RKO (cell line): ENCODE data around the gene MAP4K2.

Experiments used
- DNase-seq: peaks from one replicate; pipeline ENCODE4 v3.0.0-alpha.2; 2016; ENCODE audit warnings: low spot score

The MAP4K2 gene

GRCh38 chr11:64810891-64811272 lies 7.9 kb upstream of the MAP4K2 start:
- no peak for DNase-seq

- DNase-seq: peak; percentile 96
Observed at GRCh38 chr11:64810271-64810890, 7.4 kb upstream of the MAP4K2 start, which contains the start of gene MEN1. Gene MEN1 (minus strand): TSS chr11:64810551. CDS start chr11:64810109, 442 bp downstream.

DNA sequence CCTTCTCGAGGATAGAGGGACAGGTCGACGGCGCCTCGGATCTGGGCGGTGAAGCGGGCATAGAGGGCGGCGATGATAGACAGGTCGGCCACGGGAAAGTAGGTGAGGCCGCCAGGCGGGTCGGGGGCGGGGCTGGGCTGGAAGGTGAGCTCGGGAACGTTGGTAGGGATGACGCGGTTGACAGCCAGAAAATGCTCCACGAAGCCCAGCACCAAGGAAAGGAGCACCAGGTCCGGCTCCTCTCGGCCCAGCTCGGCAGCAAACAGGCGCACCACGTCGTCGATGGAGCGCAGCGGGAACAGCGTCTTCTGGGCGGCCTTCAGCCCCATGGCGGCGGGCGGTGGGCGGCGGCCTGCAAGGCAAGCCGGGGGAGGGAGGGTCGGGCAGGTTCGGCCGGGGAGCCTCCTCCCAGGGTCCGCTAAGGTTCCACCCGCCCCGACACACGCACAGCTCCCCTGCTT lies 6.8 kb upstream of the MAP4K2 start:
- DNase-seq: no peak

DNA sequence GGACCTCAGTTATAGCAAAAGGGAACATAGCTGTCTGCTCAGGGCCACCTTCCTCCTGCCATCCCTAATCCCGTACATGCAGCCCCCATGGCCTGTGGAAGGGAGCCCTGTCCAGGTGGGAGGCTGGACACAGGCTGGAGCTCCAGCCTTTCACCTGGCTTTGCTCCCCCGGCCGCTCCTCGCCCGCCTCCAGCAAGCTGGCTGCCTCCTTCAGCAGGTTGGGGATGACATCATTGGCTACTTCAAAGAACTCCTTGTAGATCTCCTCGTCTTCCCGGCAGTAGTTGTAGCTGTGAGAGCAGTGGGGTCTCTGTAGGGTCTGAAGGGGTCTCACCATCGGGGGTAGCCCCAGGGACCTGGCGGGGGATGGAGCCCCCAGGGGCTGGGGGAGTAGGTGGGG lies 2.5 kb upstream of the MAP4K2 start:
- no peak for DNase-seq

GRCh38 chr11:64804346-64805210 lies 1.6 kb upstream of the MAP4K2 start:
- peak; percentile 46 for DNase-seq

DNA sequence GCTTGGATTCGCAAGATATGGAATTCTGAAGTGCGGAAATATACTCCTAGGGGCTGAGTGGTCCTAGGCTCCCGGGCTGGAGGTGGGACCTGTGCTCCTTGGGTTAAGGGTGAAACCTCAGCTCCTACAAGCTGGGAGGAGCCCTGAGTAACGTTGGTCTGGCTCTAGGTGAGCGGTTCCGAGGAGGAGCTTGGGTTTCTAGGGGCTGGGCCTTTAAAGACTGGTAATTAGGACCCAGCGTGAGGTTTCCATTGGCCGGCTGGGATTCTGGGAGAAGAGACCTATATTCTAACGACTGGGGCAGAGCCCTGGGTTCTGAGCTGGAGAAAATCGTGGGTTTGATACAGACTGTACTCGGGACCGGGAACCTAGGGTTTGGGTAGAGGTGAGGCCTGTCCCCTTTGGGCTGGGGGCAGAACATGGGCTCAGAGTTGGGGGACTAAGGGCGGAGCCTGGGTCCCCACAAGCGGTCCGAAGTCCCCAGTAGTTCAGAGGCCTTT lies 882 bp upstream of the MAP4K2 start:
- no peak for DNase-seq

GRCh38 chr11:64802370-64803157 lies 450 bp downstream of the MAP4K2 start:
- DNase-seq: peak; percentile 18

DNA sequence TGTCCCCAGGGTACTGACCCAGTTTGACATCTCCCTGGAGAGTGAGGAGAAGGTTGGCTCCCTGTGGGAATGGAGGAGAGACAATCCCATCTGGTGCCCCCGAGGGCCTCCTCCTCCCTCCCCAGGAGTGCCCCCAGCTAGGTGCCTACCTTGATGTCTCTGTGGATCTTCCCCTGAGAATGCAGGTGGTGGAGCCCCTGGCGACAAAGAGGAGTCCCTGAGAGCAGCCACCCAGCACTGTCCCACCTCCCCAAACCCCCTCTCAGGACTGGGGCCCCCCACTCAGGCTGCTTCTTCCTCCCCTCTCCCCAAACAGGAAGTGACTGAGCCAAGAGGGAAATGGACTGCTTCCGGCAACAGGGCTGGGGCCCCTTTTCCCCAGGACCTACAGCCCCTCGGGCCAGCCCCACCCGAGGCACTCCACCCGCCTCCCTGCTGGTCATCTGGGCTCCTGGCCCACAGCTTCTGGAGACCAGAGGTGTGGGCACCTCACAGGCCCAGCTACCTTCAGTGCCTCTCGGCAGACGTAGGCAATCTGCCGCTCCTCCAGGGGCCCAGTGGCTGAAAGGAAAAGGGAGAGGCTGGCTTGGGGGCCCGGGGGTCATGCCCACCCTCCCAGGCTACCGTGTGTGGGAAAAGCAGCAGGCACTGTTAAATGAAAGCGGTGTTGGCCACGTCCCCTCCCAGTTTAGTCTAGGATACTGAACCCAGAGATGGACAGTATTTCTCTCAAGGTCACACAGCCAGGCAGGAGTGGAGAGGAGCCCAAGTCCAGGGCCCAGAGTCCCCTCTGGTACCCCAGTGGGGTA lies 1.2 kb downstream of the MAP4K2 start:
- no peak for DNase-seq

- no peak for DNase-seq
Observed at GRCh38 chr11:64801158-64801464, 1.9 kb downstream of the MAP4K2 start.

- no peak for DNase-seq
Observed at GRCh38 chr11:64800303-64801157, 2.5 kb downstream of the MAP4K2 start.

DNA sequence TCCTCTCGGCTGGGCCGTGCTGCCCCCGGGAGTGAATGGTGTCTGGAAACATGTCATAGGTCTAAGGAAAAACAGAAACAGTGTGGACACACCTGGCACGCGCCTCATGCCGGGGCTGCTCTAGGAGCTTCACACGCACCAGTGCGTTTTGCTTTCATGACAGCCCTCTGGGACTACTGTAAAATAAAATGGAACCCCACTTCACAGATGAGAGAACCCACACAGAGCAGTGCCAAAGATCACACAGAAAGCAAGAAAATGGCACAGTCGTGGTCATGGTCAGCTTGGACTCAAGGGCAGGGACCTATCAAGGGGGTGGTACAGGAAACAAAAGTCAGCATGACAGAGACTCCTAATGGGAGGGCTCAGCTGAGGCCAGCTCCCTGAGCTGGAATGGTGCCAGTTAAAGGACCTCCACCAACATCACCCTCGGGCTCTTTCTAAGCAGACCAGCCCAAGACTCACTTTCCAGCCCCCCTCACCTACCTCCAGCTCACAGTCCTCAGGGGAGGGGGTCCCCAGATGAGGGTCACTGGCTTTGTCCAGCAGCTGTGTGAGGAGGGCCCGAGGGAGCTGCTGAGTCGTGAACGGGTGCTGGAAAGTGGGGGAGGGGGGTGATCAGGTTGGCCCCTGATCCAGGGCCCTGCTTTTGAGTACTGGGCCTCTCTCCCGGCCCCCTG lies 3.3 kb downstream of the MAP4K2 start:
- peak; percentile 17 for DNase-seq

DNA sequence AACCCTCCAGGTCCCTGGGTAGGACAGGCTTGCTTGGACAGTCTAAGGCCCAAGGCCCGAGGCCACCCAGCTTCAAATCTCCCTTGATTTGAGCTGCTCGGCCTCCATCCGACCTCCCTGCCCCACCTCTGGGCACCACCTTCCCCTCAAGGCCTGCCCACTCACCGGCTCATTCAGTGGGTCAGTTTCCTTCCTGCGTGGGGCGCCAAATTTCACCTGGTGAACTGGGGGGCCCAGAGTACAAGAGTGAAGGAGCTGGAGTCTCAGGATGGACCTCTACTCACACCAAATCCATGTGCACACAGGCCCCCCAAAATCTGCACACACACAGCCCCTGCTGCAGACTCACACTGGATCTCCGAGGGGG lies 3.8 kb downstream of the MAP4K2 start:
- DNase-seq: no peak

- DNase-seq: no peak
Observed at GRCh38 chr11:64796757-64797541, 6.1 kb downstream of the MAP4K2 start.

DNA sequence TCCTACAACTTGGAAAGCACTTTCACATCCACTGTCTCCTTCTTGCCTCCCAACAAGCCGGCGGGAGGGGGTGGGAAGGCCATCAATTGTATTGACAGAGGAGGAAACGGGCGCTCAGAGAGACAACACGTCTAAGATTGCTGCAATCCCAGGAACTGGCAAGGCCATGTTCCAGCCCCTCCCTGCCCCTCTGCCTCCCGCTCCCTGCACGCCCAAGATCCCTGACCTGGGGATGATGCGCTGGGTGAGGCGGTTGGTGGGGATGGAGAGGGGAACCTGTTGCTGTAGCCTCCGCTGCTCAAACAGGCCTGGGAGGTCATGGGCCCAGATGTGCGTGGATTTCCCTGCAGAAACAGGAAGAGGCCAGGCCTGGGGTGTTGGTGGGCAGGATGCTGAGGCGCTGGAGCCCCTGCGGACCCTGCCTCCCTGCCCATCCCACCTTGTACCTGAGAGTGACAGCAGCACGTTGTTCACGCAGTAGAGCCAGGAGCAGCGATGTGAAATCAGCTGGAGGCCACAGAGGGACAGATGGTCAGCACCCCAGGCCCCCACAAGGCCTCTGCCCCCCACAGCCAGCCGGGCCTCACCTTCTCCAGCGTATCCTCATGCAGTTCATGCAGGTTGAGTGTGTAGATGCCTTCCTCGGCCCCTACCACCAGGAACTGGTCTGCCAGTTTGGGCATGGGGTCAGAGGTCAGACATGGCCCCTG lies 6.8 kb downstream of the MAP4K2 start:
- no peak for DNase-seq

DNA sequence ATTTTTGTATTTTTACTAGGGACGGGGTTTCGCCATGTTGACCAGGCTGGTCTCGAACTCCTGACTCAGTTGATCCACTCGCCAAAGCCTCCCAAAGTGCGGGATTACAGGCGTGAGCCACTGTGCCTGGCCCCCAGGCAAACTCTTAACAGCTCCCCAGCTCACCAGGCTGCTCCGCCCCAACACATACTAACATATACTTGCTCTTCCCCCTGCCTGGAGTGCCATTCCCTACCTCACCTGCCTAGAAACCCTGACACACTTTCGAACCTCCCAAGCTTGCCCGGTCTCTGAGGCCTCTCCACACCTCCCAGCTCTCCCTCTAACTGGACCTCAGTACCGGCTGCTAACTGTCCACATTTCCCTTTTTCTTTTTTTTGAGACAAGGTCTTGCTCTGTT lies 8.5 kb downstream of the MAP4K2 start:
- no peak for DNase-seq

DNA sequence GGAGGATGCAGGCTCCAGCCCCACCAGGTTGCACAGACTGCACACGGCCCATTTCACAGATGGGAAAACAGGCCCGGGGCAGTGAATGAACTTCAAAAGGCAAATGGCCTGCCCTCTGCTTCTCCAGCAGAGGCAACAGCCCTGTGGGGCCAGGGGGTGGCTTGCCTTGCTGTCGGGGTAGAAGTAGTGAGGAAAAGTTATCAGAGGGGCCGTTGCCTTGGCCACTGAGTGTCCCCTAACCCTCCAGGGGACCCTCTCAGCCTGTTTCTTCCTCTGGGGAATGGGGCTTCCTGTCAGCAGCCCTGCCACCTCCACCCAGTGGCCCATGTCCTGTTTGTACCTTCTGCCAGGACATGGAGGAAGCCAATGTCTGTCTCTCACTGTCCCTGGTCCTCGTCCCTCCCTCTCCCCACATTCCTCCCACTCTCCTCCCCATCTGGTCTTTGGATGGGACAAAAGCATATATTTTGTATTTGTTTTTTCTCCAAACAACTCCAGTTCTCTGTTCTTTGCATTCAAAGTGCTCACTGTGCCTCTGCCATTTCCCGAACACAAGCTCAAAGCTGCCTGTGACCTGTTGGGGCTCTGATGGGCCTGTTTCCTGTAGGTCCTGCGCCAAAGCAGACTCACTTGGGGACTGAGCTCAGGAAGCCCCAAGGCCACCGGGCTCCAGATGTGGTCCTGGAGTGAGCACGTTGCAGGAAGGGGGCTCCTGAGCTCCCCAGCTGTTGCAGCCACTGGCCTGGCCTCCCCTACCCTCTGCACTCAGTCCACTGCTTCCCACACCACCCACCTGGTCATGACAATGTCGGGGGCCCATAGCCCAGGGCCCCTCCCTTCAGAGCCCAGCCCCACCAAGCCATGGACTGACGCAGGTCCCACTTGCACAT lies 9.5 kb downstream of the MAP4K2 start:
- DNase-seq: no peak

GRCh38 chr11:64792482-64792881 lies 10.5 kb downstream of the MAP4K2 start:
- DNase-seq: no peak

DNA sequence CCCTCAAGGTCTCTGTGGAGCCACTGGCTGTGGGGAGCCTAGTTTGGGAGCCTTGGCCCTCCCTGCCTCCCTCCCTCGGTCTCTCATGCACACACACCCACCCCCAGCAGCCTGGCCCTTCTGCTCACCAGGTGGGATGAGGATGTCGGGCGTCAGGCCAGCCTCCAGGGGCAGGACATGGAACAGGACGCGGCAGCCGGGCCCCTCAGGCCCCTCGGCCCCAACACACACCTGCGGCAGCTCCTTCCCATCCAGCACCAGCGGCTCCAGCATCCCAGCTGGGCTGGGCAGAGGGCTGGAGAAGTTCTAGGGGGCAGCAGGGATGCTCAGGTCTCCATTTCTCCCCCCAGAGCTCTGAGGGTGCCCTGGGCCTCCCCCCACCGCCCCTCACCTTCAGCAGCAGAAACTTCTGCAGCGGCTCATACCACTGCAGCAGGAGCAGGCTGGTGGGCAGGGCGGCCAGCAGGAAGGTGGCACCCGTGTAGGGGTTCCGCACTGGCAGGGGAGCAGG lies 11.2 kb downstream of the MAP4K2 start:
- no peak for DNase-seq
